NCI-H510A (cell line): ENCODE results near the gene SDCCAG8.

Experiments used
- DNase-seq: peaks from one replicate; lab custom pipeline; 2025; lab: John Stamatoyannopoulos, UW

Gene SDCCAG8

DNA sequence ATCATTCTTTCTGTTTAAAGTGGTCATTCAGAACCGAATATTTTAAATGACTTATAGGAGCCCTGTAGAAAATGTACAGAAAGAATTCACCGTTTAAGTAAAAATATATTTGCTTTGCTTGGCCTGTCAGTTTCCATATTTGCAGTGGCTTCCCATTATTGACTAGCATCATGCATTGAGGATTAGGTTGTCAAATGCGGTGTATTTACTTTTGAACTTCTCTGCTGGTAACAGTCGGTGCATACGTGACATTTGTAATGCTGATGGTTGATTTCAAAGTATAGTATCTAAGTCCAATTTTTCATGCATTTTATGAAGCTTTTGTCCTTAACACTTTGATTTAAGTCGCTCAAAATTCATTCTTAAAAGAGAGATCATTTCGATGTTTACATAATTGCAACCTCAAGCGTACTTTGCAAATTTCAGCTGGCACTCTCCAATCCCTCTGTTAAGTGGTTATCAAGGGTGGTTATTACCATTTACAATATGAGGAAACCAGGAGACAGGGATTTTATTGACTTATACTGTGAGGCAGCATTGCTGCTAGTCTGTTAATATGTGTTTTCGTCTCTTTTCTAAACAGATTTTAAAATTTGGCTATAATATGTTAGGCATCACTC lies 201.6 kb downstream of the SDCCAG8 start:
- DNase-seq: no peak

DNA sequence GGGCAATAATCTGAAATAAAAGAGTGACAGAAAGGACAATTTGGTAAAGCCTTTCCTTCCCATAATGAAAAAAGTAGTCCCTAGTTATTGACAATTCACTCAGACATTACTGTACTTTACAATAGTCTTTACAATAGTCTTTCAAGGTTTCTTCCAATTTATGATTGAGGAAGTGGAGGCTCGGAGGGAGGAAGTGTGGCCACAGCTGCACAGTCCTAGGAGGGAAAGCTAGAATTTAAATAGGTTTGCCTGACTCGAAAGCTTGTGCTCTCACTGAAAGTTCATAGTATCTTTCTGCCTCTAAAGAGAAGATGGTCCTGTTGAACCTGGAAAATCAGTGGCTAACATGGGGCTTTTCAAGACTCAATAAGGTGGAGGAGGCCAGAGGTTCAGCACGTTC lies 203.2 kb downstream of the SDCCAG8 start:
- DNase-seq: no peak

DNA sequence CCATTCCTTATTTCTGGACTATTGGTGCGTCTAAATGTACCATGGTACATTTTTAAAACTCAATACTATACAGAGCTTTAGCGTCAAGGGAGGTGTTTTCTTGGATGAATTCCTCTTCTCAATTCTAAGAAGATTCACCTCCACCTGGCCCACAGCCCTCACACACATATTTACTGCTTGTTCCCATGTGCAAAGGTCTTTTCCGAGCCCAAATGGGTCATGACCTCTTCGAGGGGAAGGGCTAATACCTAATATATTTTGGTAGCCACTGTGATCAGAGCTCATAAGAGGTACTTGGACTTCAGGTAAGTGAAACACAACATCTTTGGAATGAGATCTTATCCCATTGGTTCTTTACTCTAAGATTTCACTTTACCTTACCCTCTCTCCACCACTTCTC lies 205.9 kb downstream of the SDCCAG8 start:
- DNase-seq: no peak

DNA sequence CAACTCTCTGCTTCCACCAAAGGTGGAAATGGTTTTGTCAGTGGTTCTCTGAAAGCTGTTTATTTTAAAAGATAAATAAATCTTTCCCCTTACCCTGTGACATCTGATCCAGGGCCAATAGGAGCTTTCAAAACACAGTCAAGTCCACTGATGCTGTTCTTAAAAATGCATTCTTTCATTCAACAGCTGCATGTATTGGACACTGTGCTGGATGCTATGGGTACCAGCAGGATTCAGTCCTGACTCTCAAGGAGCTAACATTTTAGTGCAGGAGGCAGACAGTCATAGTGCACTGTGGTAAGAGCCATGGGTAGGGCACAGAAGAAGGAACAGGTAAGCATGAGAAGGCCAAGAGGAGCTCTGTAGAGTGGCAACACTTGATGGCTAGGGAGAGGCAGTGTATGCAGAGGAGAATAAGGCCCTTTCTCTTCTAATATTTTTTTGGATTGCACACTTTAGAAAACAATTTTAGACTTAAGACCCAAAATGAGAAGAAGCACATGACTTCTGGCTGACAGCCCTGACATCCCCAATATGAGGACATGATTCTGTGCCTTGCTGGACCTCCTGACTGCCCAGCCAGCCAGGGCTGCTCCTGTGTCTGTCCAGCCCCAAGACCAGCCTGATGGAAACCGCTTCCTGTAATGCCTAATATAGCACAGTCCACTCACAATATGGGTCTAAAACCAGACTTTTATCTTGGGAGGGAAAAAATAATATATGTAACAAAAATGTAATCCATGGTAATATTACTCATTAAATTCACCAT lies 207.3 kb downstream of the SDCCAG8 start:
- DNase-seq: no peak

DNA sequence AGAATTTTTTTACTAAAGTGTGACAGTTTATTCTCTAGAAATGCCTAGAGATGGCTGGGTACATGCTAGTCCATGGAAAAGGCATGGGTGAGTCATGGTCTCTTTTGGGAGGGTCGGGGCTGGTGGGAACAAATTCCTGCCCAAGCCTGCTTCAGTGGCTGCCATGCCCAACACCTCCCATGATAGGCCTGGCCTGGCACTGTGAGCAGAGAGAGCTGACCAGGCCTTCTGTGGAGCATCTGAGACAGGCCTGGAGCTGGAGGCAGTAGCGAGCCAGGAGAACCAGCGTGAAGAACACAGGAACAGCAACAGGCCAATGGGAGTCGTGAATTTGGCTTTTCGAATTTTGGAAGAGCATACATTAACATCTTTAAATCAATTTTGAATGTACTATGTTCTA lies 209.2 kb downstream of the SDCCAG8 start:
- no peak for DNase-seq

DNA sequence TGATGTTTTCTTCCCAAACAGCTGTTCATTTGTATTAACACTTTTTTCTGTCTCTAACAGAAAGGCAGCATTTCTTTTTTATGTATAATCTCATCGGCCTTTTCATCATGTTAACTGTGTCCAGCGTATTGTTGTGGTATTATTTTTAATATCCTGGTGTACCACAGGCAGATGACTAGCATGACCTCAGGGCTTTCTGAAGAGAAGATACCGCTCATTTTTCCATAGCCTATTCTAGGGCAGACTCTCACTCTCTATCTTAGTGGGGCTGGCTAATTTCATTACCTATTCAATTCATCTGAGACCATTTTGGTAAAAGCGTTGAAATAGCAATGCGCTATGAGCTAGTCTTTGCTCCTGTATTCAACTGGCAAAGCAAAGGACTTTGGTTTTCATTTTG lies 209.9 kb downstream of the SDCCAG8 start:
- DNase-seq: no peak

DNA sequence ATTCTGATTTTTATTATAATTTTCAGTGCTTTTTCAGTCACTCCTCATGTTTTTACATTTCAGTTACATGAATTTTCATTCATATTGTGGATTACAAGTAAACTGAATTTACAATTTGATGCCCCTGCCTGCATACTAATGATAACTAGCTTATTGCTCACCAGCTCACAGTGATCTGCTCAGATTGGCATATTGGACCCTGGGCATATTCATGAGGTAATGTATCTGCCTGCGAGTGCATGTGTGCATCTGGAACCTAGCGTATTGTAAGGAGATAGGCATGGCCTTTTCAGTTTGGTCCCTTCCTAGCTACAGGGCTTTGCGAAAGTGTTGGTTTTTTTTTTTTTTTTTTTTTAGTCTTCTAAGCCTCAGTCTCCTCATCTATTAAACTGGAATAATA lies 213.7 kb downstream of the SDCCAG8 start:
- DNase-seq: no peak

DNA sequence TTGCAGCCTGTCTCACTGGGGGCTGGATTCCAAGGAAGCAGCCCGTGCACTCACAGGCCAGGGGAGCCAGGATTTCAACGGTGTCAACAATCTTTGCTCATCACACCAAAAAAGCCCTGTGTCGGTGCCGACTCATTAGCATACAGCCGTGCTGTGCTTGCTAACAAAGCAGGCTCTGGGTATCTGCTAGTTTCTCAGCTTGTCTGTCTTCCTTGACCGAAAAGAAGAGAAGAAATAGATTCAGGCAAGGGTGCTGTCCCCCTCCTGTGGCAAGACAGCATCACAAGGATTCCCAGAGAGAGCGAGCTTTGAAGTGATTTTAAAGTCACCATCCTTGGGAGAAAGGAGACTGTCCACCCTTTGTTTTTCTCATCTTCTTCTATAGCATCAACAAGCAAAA lies 214.7 kb downstream of the SDCCAG8 start:
- no peak for DNase-seq

DNA sequence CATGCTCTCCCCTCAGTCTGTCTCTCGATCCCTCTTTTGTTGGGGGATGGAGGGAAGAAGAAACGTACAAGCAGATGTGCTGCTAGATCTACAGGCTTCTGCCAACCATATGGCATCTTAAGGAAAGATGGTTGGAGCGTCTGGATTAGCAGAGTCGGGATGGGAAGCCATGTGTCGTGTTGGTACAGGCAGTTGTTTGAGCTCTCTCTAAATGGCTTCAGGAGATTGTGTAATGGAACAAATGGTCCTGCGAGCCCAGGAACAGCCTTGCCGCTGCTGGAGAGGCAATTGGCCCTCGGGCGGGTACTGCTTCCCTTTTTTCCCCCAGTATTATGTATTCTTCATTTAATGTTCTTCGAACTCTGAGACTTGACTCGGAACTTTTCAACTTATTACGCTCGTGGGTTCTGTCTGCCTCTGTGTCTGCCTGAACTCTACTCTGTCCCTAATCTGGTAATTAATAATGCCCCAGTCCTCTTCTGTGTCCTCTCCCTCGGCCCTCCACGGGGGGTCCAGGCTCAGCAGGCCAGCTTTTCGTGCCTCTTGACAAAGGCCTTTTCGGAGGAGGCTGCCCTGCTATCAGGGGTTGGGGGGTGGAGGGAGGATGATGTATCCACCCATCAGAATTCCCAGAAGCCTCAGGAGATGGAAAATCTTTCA lies 215.3 kb downstream of the SDCCAG8 start:
- no peak for DNase-seq

DNA sequence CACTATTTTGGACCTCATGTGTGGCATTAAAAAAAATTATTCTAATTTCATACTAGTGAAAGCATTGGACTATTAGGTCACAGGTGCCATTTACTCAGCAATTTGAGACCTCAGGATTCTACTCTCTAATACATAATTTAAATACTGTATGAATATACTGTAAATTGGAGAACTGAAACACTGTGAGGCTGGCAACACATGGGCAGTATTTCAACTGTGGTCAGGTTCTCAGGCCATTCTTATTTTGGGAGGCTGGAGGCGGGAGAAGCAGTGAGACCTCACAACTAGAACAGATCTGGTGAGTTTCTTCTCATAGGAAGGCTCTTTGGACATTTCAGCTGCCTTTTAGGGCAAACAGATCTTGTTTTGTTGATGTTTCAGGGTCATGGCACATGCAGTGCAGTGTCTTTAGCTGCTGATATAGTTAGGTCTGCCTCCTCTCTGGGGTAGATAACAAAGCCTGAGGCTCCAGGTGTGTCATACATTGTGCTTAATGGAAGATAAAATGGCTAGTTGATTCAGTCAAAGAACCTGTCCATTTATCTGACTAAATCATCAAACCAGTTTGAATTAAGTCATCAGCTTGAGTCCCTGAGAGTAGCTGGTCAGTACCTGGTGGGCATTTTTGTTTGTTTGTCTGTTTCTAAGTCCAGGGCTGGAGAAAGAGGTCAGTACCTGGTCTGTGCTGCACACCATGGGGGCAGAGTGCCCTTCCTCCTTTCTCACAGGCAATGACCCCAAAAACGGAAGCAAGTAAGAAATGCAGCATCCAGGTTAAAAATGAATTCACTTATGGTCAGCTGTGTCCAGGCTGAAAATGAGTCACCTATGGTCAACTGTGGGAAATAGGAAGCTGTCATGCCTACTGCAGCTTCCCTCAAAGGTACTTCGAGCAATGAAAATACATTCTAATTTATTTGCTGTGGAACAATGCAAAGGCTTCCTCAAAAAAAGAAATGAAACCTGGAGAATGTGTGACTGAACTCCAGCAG lies 216.2 kb downstream of the SDCCAG8 start:
- DNase-seq: no peak

DNA sequence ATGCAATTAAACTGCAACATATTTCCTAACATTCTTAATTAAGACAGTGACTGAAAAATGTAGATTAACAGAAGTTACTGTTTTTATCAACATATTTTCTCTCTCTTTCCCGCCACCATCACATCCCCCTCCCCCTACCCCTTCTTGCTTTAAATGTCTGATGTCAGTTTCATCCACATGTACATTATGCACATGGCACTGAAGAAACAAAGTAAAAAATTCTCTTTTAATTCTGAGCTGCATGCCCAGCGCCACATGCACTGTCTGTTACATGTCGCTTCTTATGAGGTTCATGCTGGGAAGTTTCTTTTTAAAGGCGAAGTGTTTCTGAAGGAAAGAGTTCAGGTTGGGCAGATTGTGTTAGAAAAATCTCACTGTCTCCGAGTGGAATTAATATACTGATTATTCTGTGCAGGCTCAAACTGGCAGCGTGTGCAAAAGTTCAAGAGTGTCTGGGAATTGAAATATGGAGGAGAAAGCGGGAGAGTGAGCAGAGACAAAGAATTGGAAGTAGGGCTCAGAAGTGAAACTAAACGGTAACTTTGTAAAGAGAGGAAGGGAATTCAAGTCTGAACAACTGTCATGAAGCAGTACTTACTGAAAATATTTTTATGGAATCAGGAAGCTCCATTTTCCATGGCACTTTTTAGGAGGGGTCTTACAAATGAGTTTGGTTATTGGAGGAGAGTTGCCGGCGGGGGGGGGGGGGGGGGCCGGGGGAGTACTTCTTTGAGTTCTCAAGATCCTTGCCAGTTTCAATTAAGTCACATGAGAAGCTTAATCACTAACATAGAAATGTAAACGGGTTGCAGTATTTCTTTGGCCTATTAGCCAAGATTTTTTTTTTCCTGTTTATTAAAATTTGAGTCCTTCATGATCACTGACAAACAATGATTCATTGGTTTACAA lies 217.6 kb downstream of the SDCCAG8 start:
- DNase-seq: no peak

DNA sequence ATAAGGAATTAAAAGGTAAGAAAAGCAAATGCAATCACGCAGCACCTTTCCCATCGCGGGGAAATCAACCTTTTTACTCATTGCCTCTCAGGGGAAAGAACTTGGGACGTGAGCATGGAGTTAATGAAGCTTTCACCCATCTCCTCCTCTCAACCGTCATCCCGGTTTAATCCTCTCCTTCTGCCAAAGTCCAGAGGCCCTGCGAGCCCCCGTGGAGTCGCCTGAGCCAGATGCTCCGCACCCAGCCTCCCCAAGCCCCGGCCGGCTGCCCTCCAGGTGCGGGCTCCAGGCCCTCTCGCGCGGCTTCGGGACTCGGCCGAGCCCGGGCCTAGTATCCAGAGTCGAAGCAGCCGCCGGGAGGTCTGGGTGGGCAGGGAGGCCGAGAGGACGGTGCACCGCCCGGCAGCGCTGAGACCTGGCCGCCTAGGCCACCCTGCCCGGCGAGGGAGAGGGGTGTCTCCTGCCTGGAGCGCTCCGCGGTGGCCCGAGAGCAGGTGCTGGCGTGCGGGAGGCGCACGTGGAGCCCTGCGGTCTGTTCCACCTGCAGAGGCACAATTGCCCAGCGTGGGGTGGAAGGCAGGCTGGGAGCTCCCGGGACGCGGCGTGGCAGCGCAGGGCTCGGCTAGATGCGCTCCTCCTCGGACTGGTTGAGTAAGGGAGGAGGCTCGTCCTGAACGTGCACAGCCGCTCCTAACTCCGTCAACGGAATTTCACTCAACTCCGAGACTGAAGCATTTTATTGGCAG lies 218.5 kb downstream of the SDCCAG8 start:
- DNase-seq: no peak

DNA sequence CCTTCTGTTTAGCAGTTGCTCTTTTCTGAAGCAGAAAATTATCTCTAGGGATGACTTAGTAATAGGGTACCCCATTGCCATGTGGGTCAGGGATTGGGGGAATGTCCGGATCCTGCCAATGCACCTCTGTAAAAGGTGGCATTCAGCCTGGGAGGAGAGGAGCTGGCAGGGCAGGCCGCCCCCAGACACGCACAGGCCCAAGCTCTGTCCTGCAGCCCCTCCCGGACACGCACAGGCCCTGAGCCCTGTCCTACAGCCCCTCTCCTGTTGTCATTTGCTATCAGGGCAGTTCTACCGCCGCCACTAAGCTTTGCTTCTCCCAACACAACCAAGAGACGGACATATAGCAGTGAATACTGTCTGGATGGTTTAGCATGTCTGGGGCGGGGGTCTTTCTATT lies 219.1 kb downstream of the SDCCAG8 start:
- no peak for DNase-seq

DNA sequence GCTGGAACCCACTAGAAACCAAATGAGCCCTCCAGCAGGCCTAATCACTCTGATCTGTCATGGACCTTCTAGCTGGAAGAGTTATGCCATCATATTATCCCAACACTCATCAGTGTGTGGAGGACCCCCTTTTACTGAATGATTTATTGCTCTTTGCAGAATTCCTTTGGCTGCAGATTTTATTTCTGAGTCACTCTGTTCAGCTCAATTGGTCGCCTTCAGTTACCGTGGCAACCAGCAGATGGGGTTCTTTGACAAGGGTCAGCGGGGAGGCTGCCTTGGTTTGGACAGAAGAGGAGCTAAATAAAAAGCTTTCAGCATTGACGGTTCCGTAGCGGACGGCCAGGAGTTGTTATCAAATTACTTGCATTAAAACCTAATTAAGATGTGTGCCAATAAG lies 220.1 kb downstream of the SDCCAG8 start:
- DNase-seq: no peak

DNA sequence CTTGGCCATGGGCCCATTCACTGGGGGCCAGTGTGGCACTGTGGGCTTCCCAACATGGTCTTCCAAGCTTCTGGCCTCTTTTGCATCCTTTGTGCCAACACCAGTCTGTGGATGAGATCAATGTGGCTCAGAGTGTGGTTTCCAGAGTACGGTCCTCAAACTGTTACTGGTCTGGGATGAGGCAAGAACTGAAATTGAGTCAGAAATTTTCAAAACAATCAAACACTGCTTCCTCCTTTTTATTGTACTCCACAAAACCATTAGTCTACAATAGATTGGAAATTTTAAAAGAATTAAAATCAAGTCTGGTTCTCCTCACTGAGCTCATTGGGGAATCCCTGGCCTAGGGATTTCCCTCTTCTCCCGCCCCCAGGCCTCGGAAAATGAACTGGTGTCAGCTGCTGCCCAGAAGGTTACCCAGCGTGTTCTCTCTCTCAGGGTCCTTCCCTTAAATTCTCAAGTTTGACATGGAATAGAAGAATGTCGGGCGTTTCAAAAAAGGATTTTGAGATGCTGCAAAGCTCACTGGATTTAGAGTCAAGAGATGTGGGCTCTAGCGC lies 222.0 kb downstream of the SDCCAG8 start:
- no peak for DNase-seq

DNA sequence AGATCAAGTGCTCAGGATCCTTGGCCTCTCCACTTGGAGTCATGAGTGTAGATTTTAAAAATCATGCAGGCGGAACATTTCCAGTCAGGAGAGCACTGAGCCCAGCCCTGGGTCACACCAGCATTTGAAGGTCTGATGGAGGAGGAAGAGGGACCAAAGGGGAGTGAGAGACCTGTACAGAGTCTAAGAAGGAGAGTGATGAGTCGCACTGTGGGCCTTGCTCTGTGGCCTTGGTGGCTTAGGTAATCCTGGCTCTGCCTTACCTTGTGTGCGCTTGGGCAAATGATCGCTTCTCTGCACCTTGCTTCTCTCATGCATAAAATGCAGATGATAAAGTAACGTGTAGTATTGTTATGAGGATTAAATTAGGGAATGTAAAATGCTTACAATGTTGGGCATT lies 225.3 kb downstream of the SDCCAG8 start:
- no peak for DNase-seq

DNA sequence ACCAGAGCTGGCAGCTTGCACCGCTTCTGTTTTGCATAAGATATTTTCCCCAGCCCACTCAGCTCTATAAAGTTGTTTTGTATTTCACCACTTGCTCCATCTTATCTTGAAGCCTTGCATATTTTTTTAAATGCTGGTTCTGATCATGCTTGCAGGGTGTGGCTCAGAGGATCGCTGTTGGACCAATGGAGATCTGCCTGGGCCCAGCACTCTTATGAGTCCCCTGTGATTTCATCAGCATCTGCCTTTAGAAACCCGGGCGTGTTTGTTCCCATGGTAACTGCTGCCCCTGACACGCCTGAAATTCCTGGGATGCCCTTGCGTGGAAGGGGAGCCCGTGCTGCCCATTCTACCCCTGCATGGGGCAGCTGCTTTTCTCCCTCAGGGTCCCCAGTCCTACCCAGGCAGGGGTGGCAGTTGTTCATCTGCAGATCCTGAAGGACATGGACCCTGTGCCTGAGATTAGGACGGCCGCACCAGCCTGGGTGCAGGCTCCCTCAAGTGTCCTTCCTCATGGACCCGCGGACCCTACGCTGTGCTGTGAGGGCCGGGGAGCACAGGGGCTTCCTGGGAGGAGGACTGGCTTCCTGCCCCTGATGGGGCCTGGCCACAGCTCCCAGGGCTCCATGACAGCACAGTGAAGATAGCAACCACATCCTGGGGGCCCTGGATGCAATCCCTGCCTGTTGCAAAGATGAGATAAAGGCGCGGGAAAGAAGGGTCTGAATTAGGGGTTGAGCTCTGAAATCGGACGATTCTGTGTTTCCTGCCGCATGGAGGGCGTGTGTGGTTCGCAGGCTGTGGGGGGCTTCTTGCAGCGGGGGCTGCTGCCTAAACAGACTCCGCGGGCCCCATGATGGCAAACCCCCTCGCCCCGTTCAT lies 226.5 kb downstream of the SDCCAG8 start:
- DNase-seq: no peak

DNA sequence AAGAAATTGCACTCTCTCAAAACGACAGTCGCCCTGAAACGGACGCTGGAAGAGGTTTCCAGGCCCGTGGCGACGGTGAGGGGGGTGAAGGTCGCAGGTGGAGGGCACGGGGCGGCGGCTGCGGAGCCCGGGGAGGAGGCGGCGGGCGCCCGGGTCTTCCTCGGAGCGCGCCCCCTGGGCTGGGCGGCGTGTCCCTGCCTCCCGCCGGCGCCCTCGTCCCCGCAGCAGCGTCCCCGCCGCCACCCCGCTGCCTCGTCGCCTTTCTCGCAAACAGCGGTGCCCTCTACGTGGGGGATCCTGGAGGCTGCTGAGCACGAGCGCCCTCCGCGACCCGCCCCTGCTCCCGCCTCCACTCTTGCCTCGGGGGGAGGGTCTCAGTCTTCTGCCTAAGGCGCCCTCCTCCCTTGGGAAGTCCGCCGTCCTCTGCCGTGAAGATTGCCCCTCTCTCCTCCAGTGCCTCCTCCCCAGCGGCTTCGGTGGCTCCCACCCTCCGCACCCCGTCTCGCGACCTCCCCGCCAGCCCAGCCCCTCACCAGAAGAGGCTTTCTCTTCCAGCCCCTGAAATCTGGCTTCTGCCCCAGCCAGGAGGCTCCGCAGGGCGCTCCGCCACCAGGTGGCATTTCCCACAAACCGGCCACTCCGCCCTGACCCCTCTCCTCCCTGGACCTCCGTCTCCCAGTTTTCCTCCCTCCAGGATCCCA lies 227.4 kb downstream of the SDCCAG8 start:
- no peak for DNase-seq
